Heart left ventricle (tissue), 16 donors: ENCODE measurements around the gene SEMA6D. TPM values are rescaled to one million over a fixed set of nuclear protein-coding genes. Genes with fewer than 3 reads are reported as not detected.

ENCODE experiments used
- ATAC-seq, 4 donors: fragments of 200-7000 bp; cut with Tn5 transposase; one replicate each; pipeline ENCODE4 v1.9.1; 2020 to 2022; ENCODE audit warnings: moderate library complexity in 4 of 4, mild to moderate bottlenecking in 3 of 4, moderate number of reproducible peaks in 1 of 4
- DNase-seq, 5 donors: peaks; one replicate each; pipeline ENCODE4 v3.0.0-alpha.2; 2020
- H3K27ac ChIP-seq, 12 donors: fragments of 200-600 bp; sonication (generic) in 4 of 12; one replicate each; pipeline versions ENCODE4 v1.5.0 to v1.8.0; 2016 to 2022; ENCODE audit warnings: mild to moderate bottlenecking in 2 of 12
- H3K27me3 ChIP-seq, 9 donors: fragments of 200-600 bp; sonication (generic) in 2 of 9; one replicate each; pipeline versions ENCODE4 v1.5.1 to v1.8.0; 2016 to 2022; ENCODE audit warnings: mild to moderate bottlenecking in 3 of 9
- H3K36me3 ChIP-seq, 9 donors: fragments of 200-600 bp; sonication (generic) in 2 of 9; one replicate each; pipeline versions ENCODE4 v1.5.0 to v1.8.0; 2018 to 2022; ENCODE audit warnings: mild to moderate bottlenecking in 2 of 9
- H3K4me1 ChIP-seq, 12 donors: fragments of 200-600 bp; sonication (generic) in 4 of 12; one replicate each; pipeline versions ENCODE4 v1.5.0 to v1.8.0; 2016 to 2022; ENCODE audit warnings: mild to moderate bottlenecking in 3 of 12
- H3K4me3 ChIP-seq, 12 donors: fragments of 200-600 bp; sonication (generic) in 4 of 12; one replicate each; pipeline versions ENCODE4 v1.5.0 to v1.8.0; 2017 to 2022; ENCODE audit warnings: mild to moderate bottlenecking in 9 of 12, moderate library complexity in 4 of 12
- H3K9me3 ChIP-seq, 12 donors: fragments of 200-600 bp; sonication (generic) in 4 of 12; one replicate each; pipeline versions ENCODE4 v1.5.0 to v1.8.0; 2016 to 2022; ENCODE audit warnings: mild to moderate bottlenecking in 1 of 12
- CTCF ChIP-seq, 12 donors: fragments of 200-600 bp; sonication (generic) in 4 of 12; IDR thresholded peaks; one replicate each; pipeline versions ENCODE4 v1.5.0 to v1.8.0; 2018 to 2022; ENCODE audit warnings: antibody characterized with exemption in 12 of 12, mild to moderate bottlenecking in 5 of 12
- POLR2A ChIP-seq, 2 donors: fragments of 450-650 bp; IDR thresholded peaks; one replicate each; pipeline ENCODE4 v1.6.1; 2017; ENCODE audit warnings: antibody characterized with exemption in 2 of 2, mild to moderate bottlenecking in 2 of 2, moderate library complexity in 2 of 2
- WGBS, 4 donors: extraction: QIAGEN DNeasy Blood & Tissue Kit in 2 of 4; methylation state at CpG; one replicate each; pipeline versions ENCODE4 v1.1.5 to v1.1.7; 2013 to 2018; 5-methylcytosine and 5-hydroxymethylcytosine counted together
- intact Hi-C, 10 donors: fragments of 100-400 bp; cut with DNase I; formaldehyde crosslinking; loops; one replicate each; pipeline versions ENCODE4 v1.11.1 to v1.14.2; 2022
- polyA plus RNA-seq, 2 donors: library from polyadenylated mRNA; stranded (reverse); fragments of 200-250 nt; gene quantifications; one replicate each; pipeline ENCODE4 v1.2.3, GENCODE V29; 2013
- total RNA-seq, 9 donors: library from RNA; depleted of rRNA in 2 of 9; stranded (reverse); fragments of >200 nt in 2 of 9; fragmentation: NEBNext Ultra II Directional in 3 of 9; extraction: Animal tissue kit (Norgen Biotek cat#: 25700) in 3 of 9; gene quantifications; one replicate each; pipeline versions ENCODE4 v1.1.0 to v1.2.4, GENCODE V29; 2016 to 2023
- donor health status: ischemic (EF 13 %, LVEDD 7.1; RV severe dilation, severe dysfunction).
- donor health status: healthy with polysubstance abuse.
- donor health status: DM: no; HTN: yes; CAD: no.
- donor health status: DM: no; HTN: no; CAD: no.
- donor health status: ischemic (EF 25% LVEDD 6.9; RV normal size, moderate dysfunction).
- donor health status: ischemic (EF 25% LVEDD 5.7; RV mildly dilated, moderate dysfunction).
- donor health status: healthy.
- donor health status: DM: yes; HTN: yes; CAD: no.
- donor health status: ischemic (EF 35%, LVEDD 5.7; RV mildly dilated, moderate dysfunction).
- donor health status: nonischemic (EF 11% LVEDD 7.7; RV severe dilation, severe dysfunction).
- donor health status: DM: yes; HTN: yes; CAD: no.
- donor health status: PGD.
- donor health status: ischemic (EF 29% LVEDD 5.4; RV normal size, mild dysfunction).
- donor health status: nonischemic (EF 23%, LVEDD 6.1; RV moderate dilation, normal function).

SEMA6D gene
- total and polyA plus RNA-seq, 11 donors = 2.8 to 23.2 (median 10.8) TPM

GRCh38 chr15:47801522-47801921, 84.2 kb downstream of the SEMA6D start:
- Histone ChIP-seq H3K36me3 (no peaks in the 10 kb centered on the region), H3K4me3 (no peak overlapping the region), H3K27ac (no peak overlapping the region), H3K27me3 (no peaks in the 10 kb centered on the region), H3K4me1 (peaks cover 0 to 6% (median 1%) of the 10 kb centered on the region in 12 donors), H3K9me3 (no peaks in the 10 kb centered on the region)
- intact Hi-C loops = no loop called here
- WGBS, 4 donors = 88 to 98% (median 93%) methylated on average over 3 of the region's 3 CpGs
- ATAC-seq = no peak
- no peak for TF ChIP-seq CTCF (IDR thresholded peaks at IDR 0.05)
- no peak for TF ChIP-seq POLR2A (IDR thresholded peaks at IDR 0.05)
- no peak for DNase-seq

GRCh38 chr15:47802216-47802615, 84.9 kb downstream of the SEMA6D start:
- ATAC-seq = no peak
- Histone ChIP-seq H3K9me3 (no peaks in the 10 kb centered on the region), H3K36me3 (no peaks in the 10 kb centered on the region), H3K4me3 (no peak overlapping the region), H3K27me3 (no peaks in the 10 kb centered on the region), H3K4me1 (no peaks in the 10 kb centered on the region), H3K27ac (no peak overlapping the region)
- TF ChIP-seq POLR2A (IDR thresholded peaks at IDR 0.05) (no peak), CTCF (IDR thresholded peaks at IDR 0.05) (no peak)
- intact Hi-C loops = no loop called here
- no peak for DNase-seq

- ATAC-seq = no peak
Measured at GRCh38 chr15:47803767-47804166, 86.5 kb downstream of the SEMA6D start.

GRCh38 chr15:47804733-47805132, 87.4 kb downstream of the SEMA6D start:
- Histone ChIP-seq H3K27me3 (no peaks in the 10 kb centered on the region), H3K36me3 (no peaks in the 10 kb centered on the region), H3K4me1 (no peaks in the 10 kb centered on the region), H3K4me3 (no peak overlapping the region), H3K9me3 (no peaks in the 10 kb centered on the region), H3K27ac (no peak overlapping the region)
- TF ChIP-seq POLR2A (IDR thresholded peaks at IDR 0.05) = no peak
- WGBS, 4 donors = 89 to 94% (median 91%) methylated on average over 6 of the region's 6 CpGs
- no peak for DNase-seq
- ATAC-seq = no peak
- intact Hi-C loops = no loop called here

More at GRCh38 chr15:47803767-47804166, 86.5 kb downstream of the SEMA6D start:
- Histone ChIP-seq H3K9me3 (no peaks in the 10 kb centered on the region), H3K36me3 (no peaks in the 10 kb centered on the region), H3K4me1 (no peaks in the 10 kb centered on the region), H3K4me3 (no peak overlapping the region), H3K27ac (no peak overlapping the region), H3K27me3 (no peaks in the 10 kb centered on the region)
- TF ChIP-seq CTCF (IDR thresholded peaks at IDR 0.05) (no peak), POLR2A (IDR thresholded peaks at IDR 0.05) (no peak)
- DNase-seq = no peak
- WGBS, 4 donors = 92 to 97% (median 96%) methylated on average over 2 of the region's 2 CpGs
- intact Hi-C loops = no loop called here

- DNase-seq = no peak
- TF ChIP-seq POLR2A (IDR thresholded peaks at IDR 0.05) (no peak), CTCF (IDR thresholded peaks at IDR 0.05) (no peak)
- 67 to 78% (median 73%) methylated on average over 2 of the region's 2 CpGs for WGBS, 4 donors
Measured at GRCh38 chr15:47806008-47806407, 88.7 kb downstream of the SEMA6D start.

More at GRCh38 chr15:47806008-47806407, 88.7 kb downstream of the SEMA6D start:
- Histone ChIP-seq H3K36me3 (no peaks in the 10 kb centered on the region), H3K4me3 (no peak overlapping the region), H3K27ac (no peak overlapping the region), H3K4me1 (no peaks in the 10 kb centered on the region), H3K27me3 (no peaks in the 10 kb centered on the region), H3K9me3 (no peaks in the 10 kb centered on the region)
- ATAC-seq = no peak
- intact Hi-C loops = no loop called here
